ENCODE measurements around the gene MAB21L4.

GRCh38 chr2:240894006-240894405 lies 1.9 kb downstream of the MAB21L4 start:
- no peak for TF ChIP-seq EZH2 (IDR thresholded peaks at IDR 0.05)
- TF ChIP-seq POLR2AphosphoS5 (IDR thresholded peaks at IDR 0.05; ENCODE audit: borderline replicate concordance, low read depth, low read length) = no peak
